Suprapubic skin (tissue), 4 donors: Measurements from ENCODE around the gene ITPK1. TPM values are rescaled to one million over a fixed set of nuclear protein-coding genes. Genes with fewer than 3 reads are reported as not detected.
"Not testable (repeated sequence)": the region's sequence is repeated elsewhere in the genome, so short reads cannot be mapped to it uniquely, and the experiment has no call there.

ENCODE experiments used
- DNase-seq, 2 donors: peaks; one replicate each; pipeline ENCODE4 v3.0.0-alpha.2; 2019; ENCODE audit warnings: low spot score in 2 of 2
- H3K27ac ChIP-seq: fragments of 200-600 bp; sonication (generic); one replicate; pipeline ENCODE4 v1.5.1; 2019
- H3K27me3 ChIP-seq: fragments of 200-600 bp; sonication (generic); one replicate; pipeline ENCODE4 v1.5.1; 2019
- H3K36me3 ChIP-seq: fragments of 200-600 bp; sonication (generic); one replicate; pipeline ENCODE4 v1.5.1; 2019
- H3K4me1 ChIP-seq: fragments of 200-600 bp; sonication (generic); one replicate; pipeline ENCODE4 v1.5.1; 2019
- H3K4me3 ChIP-seq: fragments of 200-600 bp; sonication (generic); one replicate; pipeline ENCODE4 v1.5.1; 2019; ENCODE audit warnings: mild to moderate bottlenecking
- H3K9me3 ChIP-seq: fragments of 200-600 bp; sonication (generic); one replicate; pipeline ENCODE4 v1.5.1; 2019
- CTCF ChIP-seq, 2 donors: fragments of 200-600 bp in 1 of 2; fragments of 450-650 bp in 1 of 2; sonication (generic) in 1 of 2; IDR thresholded peaks; one replicate each; pipeline ENCODE4 v1.5.1; 2016 to 2019; ENCODE audit warnings: antibody characterized with exemption in 2 of 2, mild to moderate bottlenecking in 1 of 2, moderate library complexity in 1 of 2
- EP300 ChIP-seq: sonication (generic); formaldehyde crosslinking; IDR thresholded peaks from one replicate; pipeline ENCODE4 v1.6.1; 2017; ENCODE audit warnings: antibody characterized with exemption
- POLR2A ChIP-seq, 2 donors: fragments of 450-650 bp; IDR thresholded peaks; one replicate each; pipeline ENCODE4 v1.6.1; 2017; ENCODE audit warnings: antibody characterized with exemption in 2 of 2, mild to moderate bottlenecking in 2 of 2, moderate library complexity in 2 of 2
- POLR2AphosphoS5 ChIP-seq, 3 donors: sonication (generic); formaldehyde crosslinking; IDR thresholded peaks; one replicate each; pipeline ENCODE4 v1.6.1; 2017; ENCODE audit warnings: antibody characterized with exemption in 3 of 3
- WGBS: methylation state at CpG from one replicate; pipeline ENCODE4 v1.1.5; 2018; 5-methylcytosine and 5-hydroxymethylcytosine counted together
- total RNA-seq, 4 donors: library from RNA; depleted of rRNA; stranded (reverse); fragments of >200 nt; gene quantifications; one replicate each; pipeline ENCODE4 v1.1.0, GENCODE V29; 2016

The ITPK1 gene
- total RNA-seq, 4 donors from 2014 or later, result 29.9 to 33.6 (median 32.2) TPM

- Histone ChIP-seq H3K27me3 (no peaks in the 10 kb centered on the region), H3K27ac (no peak overlapping the region), H3K36me3 (no peaks in the 10 kb centered on the region), H3K9me3 (no peaks in the 10 kb centered on the region), H3K4me3 (no peak overlapping the region), H3K4me1 (peaks cover 24% of the 10 kb centered on the region)
- 87% methylated on average over 14 of the region's 14 CpGs for WGBS
- no peak for DNase-seq
- no peak for TF ChIP-seq CTCF (IDR thresholded peaks at IDR 0.05)
- no peak for TF ChIP-seq POLR2AphosphoS5 (IDR thresholded peaks at IDR 0.05)
- no peak for TF ChIP-seq EP300
- no peak for TF ChIP-seq POLR2A (IDR thresholded peaks at IDR 0.05)
These were observed 5.9 kb downstream of the ITPK1 start for GRCh38 chr14:93109572-93110481.

- Histone ChIP-seq H3K27me3 (no peaks in the 10 kb centered on the region), H3K36me3 (no peaks in the 10 kb centered on the region), H3K9me3 (no peaks in the 10 kb centered on the region), H3K27ac (no peak overlapping the region), H3K4me1 (peaks cover 13% of the 10 kb centered on the region), H3K4me3 (no peak overlapping the region)
- TF ChIP-seq POLR2A (IDR thresholded peaks at IDR 0.05) (no peak), CTCF (IDR thresholded peaks at IDR 0.05) (no peak), POLR2AphosphoS5 (IDR thresholded peaks at IDR 0.05) (no peak), EP300 (no peak)
- WGBS, result 62% methylated on average over 4 of the region's 4 CpGs
- DNase-seq, result no peak
These were observed 7.6 kb downstream of the ITPK1 start for GRCh38 chr14:93108105-93108504.

GRCh38 chr14:93107453-93107852 is 8.3 kb downstream of the ITPK1 start:
- H3K4me3 ChIP-seq, result no peak overlapping the region
- no peak for DNase-seq
- H3K4me1 ChIP-seq, result peaks cover 7% of the 10 kb centered on the region
- 79% methylated on average over 11 of the region's 11 CpGs for WGBS
- no peaks in the 10 kb centered on the region for H3K9me3 ChIP-seq
- H3K27ac ChIP-seq, result no peak overlapping the region
- no peaks in the 10 kb centered on the region for H3K27me3 ChIP-seq
- TF ChIP-seq POLR2A (IDR thresholded peaks at IDR 0.05) (no peak), CTCF (IDR thresholded peaks at IDR 0.05) (no peak), POLR2AphosphoS5 (IDR thresholded peaks at IDR 0.05) (no peak), EP300 (no peak)
- no peaks in the 10 kb centered on the region for H3K36me3 ChIP-seq

- no peak for TF ChIP-seq POLR2AphosphoS5 (IDR thresholded peaks at IDR 0.05)
- TF ChIP-seq POLR2A (IDR thresholded peaks at IDR 0.05), result no peak
- no peak for TF ChIP-seq CTCF (IDR thresholded peaks at IDR 0.05)
- no peak for TF ChIP-seq EP300
- Histone ChIP-seq H3K27me3 (no peaks in the 10 kb centered on the region), H3K4me1 (peaks cover 7% of the 10 kb centered on the region), H3K27ac (no peak overlapping the region), H3K4me3 (no peak overlapping the region), H3K36me3 (no peaks in the 10 kb centered on the region), H3K9me3 (no peaks in the 10 kb centered on the region)
- WGBS, result 89% methylated on average over 4 of the region's 6 CpGs
- no peak for DNase-seq
These were observed 9.1 kb downstream of the ITPK1 start for GRCh38 chr14:93106541-93107156.

- DNase-seq, H3K36me3 ChIP-seq, H3K4me1 ChIP-seq, H3K27me3 ChIP-seq, H3K27ac ChIP-seq, H3K9me3 ChIP-seq, H3K4me3 ChIP-seq: not testable (repeated sequence)
- 82% methylated on average over 6 of the region's 10 CpGs for WGBS
These were observed 9.9 kb downstream of the ITPK1 start for GRCh38 chr14:93105856-93106255.
